ENCODE data around the gene TEX14.

DNA sequence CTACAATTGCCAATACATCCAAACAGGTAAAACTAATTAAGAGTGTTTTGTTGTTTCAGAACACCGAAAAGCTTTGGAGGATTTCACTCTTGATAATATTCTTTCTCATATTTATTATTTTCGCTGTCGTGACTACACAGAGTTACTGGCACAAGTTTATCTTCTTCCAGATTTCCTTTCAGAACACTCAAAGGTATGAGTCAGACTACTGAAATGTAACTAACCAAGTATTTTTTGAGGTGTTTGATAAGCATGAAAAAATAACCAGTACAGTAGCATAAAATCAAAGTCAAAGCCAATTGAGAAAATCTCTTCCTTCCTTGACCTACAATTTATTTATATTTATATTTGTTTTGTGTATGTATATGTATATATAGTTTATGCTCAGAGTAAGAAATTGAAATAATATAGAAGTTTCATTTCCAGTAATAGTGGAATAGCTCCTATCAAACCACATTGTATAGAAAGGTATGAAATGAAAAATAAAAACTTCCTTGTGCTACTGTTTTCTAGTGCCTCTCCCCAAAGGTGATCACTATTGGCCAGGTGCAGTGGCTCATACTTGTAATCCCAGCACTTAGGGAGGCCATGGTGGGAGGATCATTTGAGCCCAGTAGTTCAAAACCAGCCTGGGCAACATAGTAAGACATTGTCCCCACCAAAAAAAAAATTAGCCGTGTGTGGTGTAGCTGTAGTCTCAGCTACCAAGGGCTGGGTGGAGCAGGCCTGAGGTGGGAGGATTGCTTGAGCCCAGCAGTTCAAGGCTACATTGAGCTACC, 11.5 kb upstream of the TEX14 start:
- TF ChIP-seq, protein P1, sequence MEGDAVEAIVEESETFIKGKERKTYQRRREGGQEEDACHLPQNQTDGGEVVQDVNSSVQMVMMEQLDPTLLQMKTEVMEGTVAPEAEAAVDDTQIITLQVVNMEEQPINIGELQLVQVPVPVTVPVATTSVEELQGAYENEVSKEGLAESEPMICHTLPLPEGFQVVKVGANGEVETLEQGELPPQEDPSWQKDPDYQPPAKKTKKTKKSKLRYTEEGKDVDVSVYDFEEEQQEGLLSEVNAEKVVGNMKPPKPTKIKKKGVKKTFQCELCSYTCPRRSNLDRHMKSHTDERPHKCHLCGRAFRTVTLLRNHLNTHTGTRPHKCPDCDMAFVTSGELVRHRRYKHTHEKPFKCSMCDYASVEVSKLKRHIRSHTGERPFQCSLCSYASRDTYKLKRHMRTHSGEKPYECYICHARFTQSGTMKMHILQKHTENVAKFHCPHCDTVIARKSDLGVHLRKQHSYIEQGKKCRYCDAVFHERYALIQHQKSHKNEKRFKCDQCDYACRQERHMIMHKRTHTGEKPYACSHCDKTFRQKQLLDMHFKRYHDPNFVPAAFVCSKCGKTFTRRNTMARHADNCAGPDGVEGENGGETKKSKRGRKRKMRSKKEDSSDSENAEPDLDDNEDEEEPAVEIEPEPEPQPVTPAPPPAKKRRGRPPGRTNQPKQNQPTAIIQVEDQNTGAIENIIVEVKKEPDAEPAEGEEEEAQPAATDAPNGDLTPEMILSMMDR (IDR thresholded peaks at IDR 0.05; ENCODE audit: insufficient read depth, low read length, poor library complexity, severe bottlenecking): no peak
- TF ChIP-seq EZH2phosphoT487 (conservative IDR thresholded peaks at IDR 0.05; ENCODE audit: low read length): no peak

Measured in SU-DHL-6 (cell line).